NOMO-1 treated with dmso at 0.1 percent for 144 hours (cell line): ENCODE results near the gene P4HA3.

Experiments used
- DNase-seq: peaks from one replicate; lab custom pipeline; 2025; ENCODE audit not compliant: unreplicated experiment; lab: John Stamatoyannopoulos, UW

Gene P4HA3

GRCh38 chr11:74268456-74268855 is 43.0 kb downstream of the P4HA3 start:
- DNase-seq: no peak

DNA sequence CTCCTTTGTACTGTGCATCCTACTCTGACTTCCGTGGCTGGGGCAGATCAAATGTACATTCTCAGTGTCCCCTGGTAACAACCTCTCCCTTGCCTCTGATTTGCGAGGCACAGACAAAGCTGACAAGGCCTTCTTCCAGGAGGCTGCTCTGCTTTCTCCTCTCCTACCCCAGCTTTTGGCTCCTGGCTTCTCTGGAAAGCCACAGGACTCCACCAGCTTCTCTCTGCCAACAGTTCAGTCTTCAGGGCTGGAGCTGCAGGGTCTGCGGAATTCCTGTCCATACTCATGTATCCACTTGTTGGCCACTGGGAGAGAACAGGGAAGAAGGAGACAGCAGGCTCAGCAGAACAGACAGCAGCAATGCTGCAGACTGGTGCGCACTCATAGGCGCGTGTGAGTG is 44.4 kb downstream of the P4HA3 start:
- no peak for DNase-seq

DNA sequence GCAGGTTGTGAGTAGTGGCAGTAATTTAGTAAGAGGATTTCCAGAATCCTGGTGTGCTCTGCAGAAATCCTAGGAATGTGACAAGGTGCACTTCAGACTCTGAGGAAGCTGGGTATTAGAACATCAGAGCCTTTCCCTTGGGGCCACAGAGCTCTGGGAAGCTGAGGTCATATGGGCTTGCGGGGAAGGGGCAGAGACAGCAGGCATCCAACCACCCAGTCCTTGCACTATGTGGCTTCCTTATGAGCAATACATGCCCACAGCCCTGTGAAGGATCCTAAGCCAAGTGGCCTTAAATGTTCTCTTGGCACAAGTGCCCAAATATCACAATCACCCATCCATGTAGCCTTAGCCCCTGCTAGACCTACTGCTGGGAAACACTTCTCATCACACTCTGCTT is 46.2 kb downstream of the P4HA3 start:
- DNase-seq: no peak

DNA sequence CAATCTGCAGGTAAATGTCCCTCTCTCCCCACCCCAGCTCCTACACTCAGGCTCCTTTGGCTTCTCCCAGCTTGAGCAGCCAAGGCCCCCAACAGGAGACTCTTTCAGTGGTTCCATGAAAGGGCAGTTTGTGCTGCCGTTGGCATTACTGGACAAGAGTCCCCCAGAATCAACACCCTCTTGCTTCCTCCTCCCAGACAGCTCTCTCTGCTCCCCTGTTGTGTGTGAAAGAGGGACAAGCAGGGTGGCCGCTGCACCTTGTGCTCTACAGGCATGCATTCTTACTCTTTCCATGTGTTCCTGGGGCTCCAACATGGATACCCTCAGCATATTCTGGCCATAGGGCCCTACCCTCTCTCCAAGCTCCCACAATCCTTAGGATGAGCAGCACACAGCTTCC is 48.7 kb downstream of the P4HA3 start:
- no peak for DNase-seq

DNA sequence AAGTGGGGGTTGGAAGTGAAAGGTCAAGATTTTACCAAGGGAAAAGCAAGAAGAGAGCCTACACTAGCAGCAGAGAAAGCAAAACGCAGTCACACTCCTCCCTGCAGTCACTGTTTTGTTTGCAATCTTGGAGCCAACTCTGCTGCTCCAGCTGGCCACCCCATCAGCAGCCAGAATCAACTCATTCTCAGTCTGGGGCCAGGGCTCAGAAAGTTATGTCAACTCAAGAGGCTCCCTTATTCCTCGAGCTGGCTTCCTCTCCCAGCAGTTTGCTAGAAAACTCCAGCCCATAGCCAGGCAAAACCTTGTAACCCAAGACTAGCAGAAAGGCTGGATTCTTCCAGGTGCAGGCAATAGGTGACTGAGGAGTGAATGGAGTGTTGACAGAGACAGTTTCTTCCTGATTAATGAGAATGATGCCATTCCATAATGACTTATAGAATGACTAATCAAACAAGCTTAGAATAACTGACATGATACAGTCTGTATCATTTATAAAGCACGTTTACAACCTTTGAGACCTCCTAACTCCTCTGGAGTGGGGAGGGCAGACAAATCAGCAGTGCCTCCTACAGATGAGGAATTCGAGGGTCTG is 53.4 kb downstream of the P4HA3 start:
- DNase-seq: no peak

DNA sequence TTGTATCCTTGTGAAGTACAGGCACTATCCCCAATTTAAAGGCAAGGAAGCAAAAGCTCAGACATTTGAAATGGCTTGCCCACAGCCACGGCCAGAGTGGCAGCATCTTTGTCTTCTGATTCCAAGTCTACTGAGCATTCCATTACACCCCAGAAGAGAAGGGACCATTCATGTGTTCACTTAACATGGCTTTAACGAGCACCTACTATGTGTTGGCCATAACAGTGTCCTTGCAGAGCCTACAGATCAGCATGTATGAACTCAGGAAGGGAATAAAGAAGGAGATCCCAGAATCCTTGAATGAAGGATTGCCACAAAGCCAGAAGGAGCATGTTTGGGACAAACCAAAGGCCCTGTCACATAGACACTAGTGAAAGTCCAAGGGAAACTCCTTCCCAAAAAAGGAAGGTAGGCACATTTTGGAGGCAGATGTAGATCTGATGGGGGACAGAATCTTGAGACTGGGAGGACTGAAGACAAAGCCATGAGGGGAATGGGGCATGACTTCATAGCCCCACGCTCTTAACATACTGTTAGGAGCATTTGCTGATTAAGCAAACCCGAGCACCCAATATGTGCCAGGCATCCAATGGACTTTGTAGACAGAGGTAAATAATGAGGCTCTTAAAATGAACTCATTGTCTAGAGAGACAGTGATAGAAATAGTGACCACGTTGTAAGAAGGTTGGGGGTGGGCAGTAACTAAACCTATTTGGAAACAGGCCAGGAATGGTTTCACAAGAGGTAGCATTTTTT is 54.9 kb downstream of the P4HA3 start:
- DNase-seq: no peak

DNA sequence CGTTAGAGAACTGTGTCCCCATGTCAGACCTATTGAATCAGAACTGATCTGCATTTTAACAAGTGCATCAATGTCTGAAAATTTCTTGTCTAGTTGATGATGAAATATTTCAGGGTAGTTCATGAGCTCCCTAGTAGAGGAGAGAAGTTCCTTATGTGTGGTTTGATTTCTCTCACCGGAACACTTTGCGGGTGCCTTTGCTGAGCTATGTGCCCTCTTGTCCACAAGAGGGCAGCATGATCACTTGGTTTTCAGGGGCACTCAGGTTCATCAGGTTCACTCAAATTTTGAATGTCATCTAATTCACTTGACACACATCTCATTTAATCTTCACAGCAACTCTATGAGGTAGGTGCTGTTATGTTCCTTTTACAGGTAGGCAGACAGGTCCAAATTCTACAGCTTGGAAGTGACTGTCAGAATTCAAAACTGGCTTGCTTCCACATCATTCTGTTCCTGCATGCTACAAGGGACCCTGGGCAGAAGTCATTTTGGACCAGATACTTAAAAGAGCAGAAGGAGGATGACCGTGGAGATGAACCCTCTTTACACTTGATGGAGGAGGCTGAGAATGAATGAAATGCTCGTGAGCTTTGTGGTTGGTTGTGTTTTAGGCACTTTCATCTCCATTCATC is 55.6 kb downstream of the P4HA3 start:
- DNase-seq: peak; percentile 54

GRCh38 chr11:74253361-74253760 is 58.1 kb downstream of the P4HA3 start:
- no peak for DNase-seq

DNA sequence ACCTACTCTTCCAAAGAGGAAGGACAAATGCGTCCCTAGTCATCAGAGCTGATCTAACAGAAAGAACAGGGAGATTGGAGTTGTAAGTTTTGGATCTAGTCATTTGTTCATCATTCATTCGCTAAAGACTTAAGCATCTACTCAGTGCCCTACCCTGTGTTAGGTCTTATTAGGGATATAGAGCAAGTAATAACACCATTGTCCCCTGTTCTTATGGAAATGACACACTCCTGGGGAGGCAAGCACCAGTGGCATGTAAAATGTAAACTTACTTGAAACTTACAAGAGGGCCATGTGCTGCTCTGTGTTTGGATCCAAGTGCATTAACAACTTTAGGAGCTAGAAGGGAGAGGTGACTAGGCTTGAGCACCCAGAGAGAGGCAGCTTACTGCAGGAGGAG is 61.9 kb downstream of the P4HA3 start:
- DNase-seq: no peak

DNA sequence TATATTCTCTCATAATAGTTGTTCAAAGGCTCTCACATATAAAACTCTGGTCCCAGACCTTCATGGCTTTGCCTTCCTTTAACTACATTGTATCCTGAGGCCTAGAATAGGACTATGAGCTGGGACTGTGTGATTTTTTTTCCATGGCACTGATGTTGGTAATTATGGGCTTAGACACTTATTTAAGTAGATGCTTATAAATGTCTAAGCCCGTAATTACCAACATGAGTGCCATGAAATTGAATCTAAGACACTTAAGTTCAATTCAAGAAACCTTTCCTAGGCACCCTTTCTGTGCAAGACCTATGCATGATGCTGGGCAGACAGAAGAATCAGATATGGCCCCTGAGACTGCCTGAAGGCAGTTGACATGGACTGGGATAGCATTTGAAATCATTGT is 63.0 kb downstream of the P4HA3 start:
- no peak for DNase-seq

- DNase-seq: no peak
These were observed 73.2 kb downstream of the P4HA3 start for GRCh38 chr11:74238243-74238642.

GRCh38 chr11:74237541-74237940 is 73.9 kb downstream of the P4HA3 start:
- no peak for DNase-seq

GRCh38 chr11:74235121-74235520 is 76.3 kb downstream of the P4HA3 start:
- DNase-seq: no peak

DNA sequence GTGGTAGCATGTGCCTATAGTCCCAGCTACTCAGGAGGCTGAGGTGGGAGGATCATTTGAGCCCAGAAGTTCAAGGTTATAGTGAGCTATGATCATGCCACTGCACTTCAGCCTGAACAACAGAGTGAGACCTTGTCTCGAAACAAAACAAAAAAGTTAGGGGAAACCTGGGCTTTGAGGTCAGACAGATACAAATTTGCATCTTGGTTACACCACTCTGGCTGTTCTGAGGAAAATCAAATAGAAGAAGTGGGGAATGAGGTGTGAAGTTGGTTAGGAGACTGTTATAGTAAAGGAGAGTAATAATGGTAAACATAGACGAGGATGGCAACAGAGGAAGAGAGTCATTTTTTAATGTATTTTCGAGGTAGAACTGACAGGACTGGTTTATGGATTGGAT is 77.8 kb downstream of the P4HA3 start:
- no peak for DNase-seq

DNA sequence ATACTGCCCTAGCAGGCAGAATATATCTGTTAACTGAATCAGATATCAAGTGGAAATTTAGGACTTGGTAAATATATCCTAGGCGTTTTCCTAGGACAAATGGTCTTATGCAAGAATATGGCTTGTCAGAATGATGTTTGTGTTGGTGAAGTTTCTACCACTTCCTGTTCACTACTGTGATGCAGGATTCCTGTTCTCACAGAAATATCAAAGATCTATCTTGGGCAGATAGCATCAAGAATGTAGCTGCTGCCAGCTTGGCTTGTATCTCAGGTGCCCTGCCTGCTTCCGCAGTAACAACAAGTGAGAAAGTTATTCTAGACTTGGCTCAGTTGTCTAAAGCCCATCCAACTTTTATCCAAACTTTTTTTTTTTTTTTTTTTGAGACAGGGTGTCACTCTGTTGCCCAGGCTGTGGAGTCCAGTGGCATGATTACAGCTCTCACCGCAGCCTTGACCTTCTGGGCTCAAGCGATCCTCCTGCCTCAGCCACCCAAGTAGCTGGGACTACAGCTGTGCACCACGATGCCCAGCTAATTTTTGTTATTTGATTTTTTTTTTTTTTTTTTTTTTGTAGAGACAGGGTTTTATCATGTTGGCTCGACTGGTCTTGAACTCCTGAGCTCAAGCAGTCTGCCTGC is 79.0 kb downstream of the P4HA3 start:
- no peak for DNase-seq

GRCh38 chr11:74226907-74227306 is 84.5 kb downstream of the P4HA3 start:
- no peak for DNase-seq

DNA sequence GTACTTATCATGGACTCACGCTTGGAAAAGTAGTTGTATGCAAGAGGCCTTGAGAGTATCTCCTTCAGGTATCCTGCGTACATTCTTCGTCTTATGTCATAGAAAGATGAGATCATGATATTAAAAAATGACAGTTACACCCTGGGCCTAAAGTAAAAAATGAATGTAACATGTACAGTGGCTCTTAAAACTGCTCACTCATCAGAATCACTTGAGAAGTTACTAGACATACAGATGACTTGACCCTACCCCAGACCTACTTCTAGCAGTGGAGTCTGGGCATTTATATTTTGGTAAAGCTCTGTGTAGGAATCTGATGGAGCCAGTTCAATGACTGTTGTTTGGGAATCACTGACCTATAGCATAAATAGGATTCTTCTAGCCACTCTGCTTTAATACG is 85.9 kb downstream of the P4HA3 start:
- DNase-seq: no peak

- DNase-seq: no peak
These were observed 89.6 kb downstream of the P4HA3 start for GRCh38 chr11:74221816-74222215.

- no peak for DNase-seq
These were observed 91.1 kb downstream of the P4HA3 start for GRCh38 chr11:74220376-74220775.
